Loucy (cell line): ENCODE results near the gene BCL2L2.
"Not testable (repeated sequence)": the region's sequence is repeated elsewhere in the genome, so short reads cannot be mapped to it uniquely, and the experiment has no call there.

Experiments
- H2AFZ ChIP-seq: fragments of 200-600 bp; sonication (generic); 2 replicates; pipeline ENCODE4 v1.6.0; 2016; ENCODE audit warnings: antibody characterized with exemption, mild to moderate bottlenecking, low read length, moderate library complexity
- H3F3A ChIP-seq: fragments of 200-600 bp; 2 replicates; pipeline ENCODE4 v1.6.0; 2016; ENCODE audit warnings: antibody characterized with exemption, low read depth, mild to moderate bottlenecking
- H3K27me3 ChIP-seq: fragments of 200-600 bp; sonication (generic); 2 replicates; pipeline ENCODE4 v1.6.1; 2014; ENCODE audit warnings: low read length, mild to moderate bottlenecking; ENCODE audit not compliant: insufficient read depth, poor library complexity, severe bottlenecking
- H3K36me3 ChIP-seq: fragments of 200-600 bp; sonication (generic); 2 replicates; pipeline ENCODE4 v1.6.1; 2016; ENCODE audit warnings: low read length; ENCODE audit not compliant: insufficient read depth
- H3K4me1 ChIP-seq: fragments of 200-600 bp; sonication (generic); 2 replicates; pipeline ENCODE4 v1.5.1; 2014; ENCODE audit warnings: low read length, mild to moderate bottlenecking; ENCODE audit not compliant: insufficient read depth, poor library complexity, severe bottlenecking
- H3K4me2 ChIP-seq: fragments of 200-600 bp; sonication (generic); 2 replicates; pipeline ENCODE4 v1.6.0; 2014; ENCODE audit warnings: antibody characterized with exemption, low read length, low read depth, mild to moderate bottlenecking; ENCODE audit not compliant: poor library complexity, severe bottlenecking
- H3K4me3 ChIP-seq: fragments of 200-600 bp; sonication (generic); 2 replicates; pipeline ENCODE4 v1.5.1; 2014; ENCODE audit warnings: low read length, mild to moderate bottlenecking, mixed read lengths; ENCODE audit not compliant: poor library complexity, severe bottlenecking
- H3K79me2 ChIP-seq: fragments of 200-600 bp; sonication (generic); 2 replicates; pipeline ENCODE4 v1.6.1; 2014; ENCODE audit warnings: low read length; ENCODE audit not compliant: insufficient read depth
- H3K9ac ChIP-seq: fragments of 200-600 bp; sonication (generic); 2 replicates; pipeline ENCODE4 v1.6.0; 2014; ENCODE audit warnings: mild to moderate bottlenecking, low read depth, low read length, moderate library complexity; ENCODE audit not compliant: poor library complexity, severe bottlenecking
- H3K9me2 ChIP-seq: fragments of 200-600 bp; sonication (generic); replicated peaks from 2 replicates; pipeline ENCODE4 v1.6.1; 2016; ENCODE audit warnings: low read depth, low read length, mixed read lengths
- H3K9me3 ChIP-seq: fragments of 200-600 bp; sonication (generic); 2 replicates; pipeline ENCODE4 v1.6.1; 2014; ENCODE audit warnings: mild to moderate bottlenecking, antibody characterized with exemption, low read length, low read depth; ENCODE audit not compliant: insufficient read depth
- H4K20me1 ChIP-seq: fragments of 200-600 bp; sonication (generic); 2 replicates; pipeline ENCODE4 v1.6.0; 2014; ENCODE audit warnings: antibody characterized with exemption, low read length, mild to moderate bottlenecking; ENCODE audit not compliant: insufficient read depth, poor library complexity, severe bottlenecking
- CTCF ChIP-seq: fragments of 200-600 bp; sonication (generic); conservative IDR thresholded peaks from 2 replicates; pipeline ENCODE4 v1.5.1; 2014; ENCODE audit warnings: mild to moderate bottlenecking, antibody characterized with exemption, low read length
- EZH2phosphoT487 ChIP-seq: fragments of 200-600 bp; IDR thresholded peaks from 2 replicates; pipeline ENCODE4 v1.6.1; 2018; ENCODE audit warnings: antibody characterized with exemption, mild to moderate bottlenecking, moderate library complexity, borderline replicate concordance

The BCL2L2 gene

GRCh38 chr14:23269193-23269592, 37.4 kb upstream of the BCL2L2 start:
- H3K4me1 ChIP-seq: no peaks in the 10 kb centered on the region
- H3K9ac ChIP-seq: no peak overlapping the region
- no peaks in the 10 kb centered on the region for H3K9me3 ChIP-seq
- TF ChIP-seq CTCF (no peak), EZH2phosphoT487 (no peak)
- no peaks in the 10 kb centered on the region for H3K27me3 ChIP-seq
- no peak overlapping the region for H3K4me2 ChIP-seq
- no peaks in the 10 kb centered on the region for H3K79me2 ChIP-seq
- H3K4me3 ChIP-seq: no peak overlapping the region
- H2AFZ ChIP-seq: no peak overlapping the region
- H3K9me2 ChIP-seq: no peaks in the 10 kb centered on the region
- no peaks in the 10 kb centered on the region for H3F3A ChIP-seq
- no peaks in the 10 kb centered on the region for H3K36me3 ChIP-seq
- H4K20me1 ChIP-seq: no peaks in the 10 kb centered on the region

GRCh38 chr14:23275412-23275811, 31.2 kb upstream of the BCL2L2 start:
- H3K36me3 ChIP-seq: no peaks in the 10 kb centered on the region
- no peak overlapping the region for H3K4me3 ChIP-seq
- H3K9me2 ChIP-seq: no peaks in the 10 kb centered on the region
- no peaks in the 10 kb centered on the region for H4K20me1 ChIP-seq
- H3F3A ChIP-seq: no peaks in the 10 kb centered on the region
- no peak overlapping the region for H2AFZ ChIP-seq
- no peaks in the 10 kb centered on the region for H3K79me2 ChIP-seq
- TF ChIP-seq CTCF: no peak
- no peak for TF ChIP-seq EZH2phosphoT487
- peaks cover 3% of the 10 kb centered on the region for H3K4me1 ChIP-seq
- no peaks in the 10 kb centered on the region for H3K9me3 ChIP-seq
- H3K9ac ChIP-seq: no peak overlapping the region
- H3K27me3 ChIP-seq: no peaks in the 10 kb centered on the region
- no peak overlapping the region for H3K4me2 ChIP-seq

- H3K36me3 ChIP-seq: no peaks in the 10 kb centered on the region
- TF ChIP-seq EZH2phosphoT487 (no peak), CTCF (no peak)
Measured at GRCh38 chr14:23277189-23277588, 29.4 kb upstream of the BCL2L2 start.

GRCh38 chr14:23277928-23278327, 28.7 kb upstream of the BCL2L2 start:
- H4K20me1 ChIP-seq, H3K4me1 ChIP-seq, H3K9me2 ChIP-seq, H3F3A ChIP-seq, H3K4me3 ChIP-seq, H3K4me2 ChIP-seq, H3K79me2 ChIP-seq, H3K27me3 ChIP-seq, H2AFZ ChIP-seq, H3K9me3 ChIP-seq, H3K9ac ChIP-seq, H3K36me3 ChIP-seq: not testable (repeated sequence)

More at GRCh38 chr14:23277189-23277588, 29.4 kb upstream of the BCL2L2 start:
- Histone ChIP-seq H3K27me3 (no peaks in the 10 kb centered on the region), H2AFZ (no peak overlapping the region), H3K4me3 (no peak overlapping the region), H3F3A (no peaks in the 10 kb centered on the region; the same call in 1 of the 2 replicates), H3K9me2 (no peaks in the 10 kb centered on the region), H4K20me1 (no peaks in the 10 kb centered on the region), H3K79me2 (no peaks in the 10 kb centered on the region), H3K9ac (no peak overlapping the region), H3K9me3 (no peaks in the 10 kb centered on the region), H3K4me2 (no peak overlapping the region), H3K4me1 (peaks cover 3% of the 10 kb centered on the region)
